Measurements from ENCODE around the gene TRIP11. TPM values are rescaled to one million over a fixed set of nuclear protein-coding genes. Genes with fewer than 3 reads are reported as not detected.

TRIP11 gene
- total RNA-seq, 1 experiment from 2014 or later, result 37.3 TPM

GRCh38 chr14:92033433-92033832 lies 6.4 kb downstream of the TRIP11 start:
- Histone ChIP-seq H3K9me3 (ENCODE audit: control insufficient read depth, insufficient read depth, low read depth, low read length) (no peaks in the 10 kb centered on the region), H3K27me3 (ENCODE audit: control insufficient read depth, insufficient read depth, low read length) (no peaks in the 10 kb centered on the region), H3K4me1 (ENCODE audit: control insufficient read depth, insufficient read depth, low read length) (peaks cover 10% of the 10 kb centered on the region; the same call in 1 of the 2 replicates), H3K4me3 (ENCODE audit: low read depth in 2 of 2, low read length in 2 of 2) (no peak overlapping the region), H3K36me3 (ENCODE audit: control insufficient read depth, insufficient read depth, low read length) (peaks cover 2% of the 10 kb centered on the region), H3K27ac (ENCODE audit: low read length) (no peak overlapping the region)
- in situ Hi-C loops (cut with HindIII; ENCODE audit: low pct_unique_long_range_greater_than_20kb, low sequenced_read_pairs), result no loop called here
- POLR2A ChIA-PET, result no interaction called here
- no peak for TF ChIP-seq CTCF (IDR thresholded peaks at IDR 0.05)
- TF ChIP-seq TCF7L2 (IDR thresholded peaks at IDR 0.05; ENCODE audit: low read depth, low read length), result no peak
- no peak for TF ChIP-seq POLR2AphosphoS5 (IDR thresholded peaks at IDR 0.05; ENCODE audit: low read depth, low read length)
- TF ChIP-seq REST (IDR thresholded peaks at IDR 0.05; ENCODE audit: insufficient read depth in 1 of 2, low read depth in 2 of 2, low read length in 1 of 2), result no peak
- TF ChIP-seq SIN3A (IDR thresholded peaks at IDR 0.05; ENCODE audit: borderline replicate concordance, insufficient read depth, low read depth, low read length), result no peak
- CTCF ChIA-PET, result no interaction called here
- DNase-seq (ENCODE audit: low read depth, low spot score) (no peak), ATAC-seq (no peak)
- no TSS peak for BruUV-seq (replicated peaks)
- intact Hi-C loops (cut with micrococcal nuclease; ENCODE audit: unreplicated experiment), result no loop called here

GRCh38 chr14:92026548-92027190 lies 13.2 kb downstream of the TRIP11 start:
- BruUV-seq (replicated peaks), result no TSS peak
- Histone ChIP-seq H3K9me3 (ENCODE audit: control insufficient read depth, insufficient read depth, low read depth, low read length) (no peaks in the 10 kb centered on the region), H3K36me3 (ENCODE audit: control insufficient read depth, insufficient read depth, low read length) (peaks cover 7% of the 10 kb centered on the region), H3K4me3 (ENCODE audit: low read depth in 2 of 2, low read length in 2 of 2) (no peak overlapping the region), H3K4me1 (ENCODE audit: control insufficient read depth, insufficient read depth, low read length) (no peaks in the 10 kb centered on the region), H3K27me3 (ENCODE audit: control insufficient read depth, insufficient read depth, low read length) (no peaks in the 10 kb centered on the region), H3K27ac (ENCODE audit: low read length) (no peak overlapping the region)
- ATAC-seq (no peak), DNase-seq (ENCODE audit: low read depth, low spot score) (no peak)
- ChIA-PET CTCF (no interaction called here), POLR2A (no interaction called here)
- TF ChIP-seq REST (IDR thresholded peaks at IDR 0.05; ENCODE audit: insufficient read depth in 1 of 2, low read depth in 2 of 2, low read length in 1 of 2), result no peak
- intact Hi-C loops (cut with micrococcal nuclease; ENCODE audit: unreplicated experiment), result no loop called here
- in situ Hi-C loops (cut with HindIII; ENCODE audit: low pct_unique_long_range_greater_than_20kb, low sequenced_read_pairs), result no loop called here

Data from Panc1 (cell line).